ENCODE measurements around the gene C2orf92.

C2orf92 gene

GRCh38 chr2:97714084-97714949 lies 44.8 kb downstream of the C2orf92 start:
- DNase-seq (ENCODE audit: low spot score): no peak

- DNase-seq (ENCODE audit: low spot score): no peak
Observed at GRCh38 chr2:97714950-97715652, 45.6 kb downstream of the C2orf92 start.

GRCh38 chr2:97715951-97716694 lies 46.6 kb downstream of the C2orf92 start:
- no peak for DNase-seq (ENCODE audit: low spot score)

DNA sequence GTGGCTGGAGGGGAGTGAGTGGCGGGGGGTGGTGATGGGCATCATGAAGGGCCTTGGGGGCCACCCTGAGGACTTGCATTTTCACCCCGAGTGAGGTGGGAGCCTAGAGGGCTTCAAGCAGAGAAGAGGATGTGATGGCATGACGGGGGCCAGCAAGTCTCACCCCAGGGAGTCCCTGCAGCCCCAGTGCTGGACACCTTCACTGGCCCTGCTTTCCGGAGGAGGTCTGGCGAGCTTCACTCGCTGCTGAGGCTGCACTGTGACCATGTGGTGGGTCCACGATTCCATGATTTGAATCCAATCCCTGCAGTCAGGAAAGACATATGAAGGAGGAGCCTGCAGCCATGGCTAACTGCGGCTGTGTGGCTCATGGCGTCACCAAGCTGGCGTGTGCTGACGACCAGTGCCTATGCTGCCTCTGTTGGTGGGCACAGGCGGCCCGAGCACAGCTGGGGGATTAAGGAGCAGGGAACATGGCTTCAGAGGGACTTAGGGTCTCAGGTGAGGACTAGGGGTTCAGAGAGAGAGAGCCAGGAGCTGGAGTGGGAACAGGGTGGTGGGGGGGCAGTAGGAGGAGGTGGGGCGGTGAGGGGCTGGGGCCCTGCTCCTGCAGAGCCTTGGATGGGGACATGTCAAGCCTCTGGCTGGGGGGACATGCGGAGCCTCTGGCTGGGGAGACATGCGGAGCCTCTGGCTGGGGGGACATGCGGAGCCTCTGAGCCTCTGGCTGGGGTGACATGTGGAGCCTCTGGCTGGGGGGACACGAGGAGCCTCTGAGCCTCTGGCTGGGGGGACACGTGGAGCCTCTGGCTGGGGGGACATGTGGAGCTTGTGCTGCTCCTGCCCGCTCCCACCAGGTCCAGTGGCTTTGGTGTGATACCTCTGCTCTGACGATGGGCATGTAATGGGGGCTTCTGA lies 47.4 kb downstream of the C2orf92 start:
- DNase-seq (ENCODE audit: low spot score): no peak

DNA sequence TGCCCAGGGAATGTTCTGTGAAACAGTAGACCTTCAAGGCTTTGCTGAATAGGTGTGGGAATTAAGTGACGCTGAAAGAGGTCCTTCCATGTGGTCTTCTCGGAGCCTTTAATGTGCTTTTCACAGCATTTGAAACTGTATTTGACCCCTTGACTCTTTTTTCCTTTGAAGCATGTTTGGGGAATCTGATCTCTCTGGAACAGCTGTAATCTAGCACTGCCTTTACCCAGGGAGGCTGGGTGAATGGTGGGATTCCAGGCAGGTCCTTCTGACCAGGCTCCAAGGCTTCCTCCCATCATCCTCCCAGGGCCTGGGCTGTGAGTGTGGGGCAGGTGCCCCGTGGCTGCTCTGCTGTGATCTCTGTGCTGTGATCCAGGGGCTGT lies 48.1 kb downstream of the C2orf92 start:
- no peak for DNase-seq (ENCODE audit: low spot score)

- no peak for DNase-seq (ENCODE audit: low spot score)
Observed at GRCh38 chr2:97718051-97718882, 48.8 kb downstream of the C2orf92 start.

DNA sequence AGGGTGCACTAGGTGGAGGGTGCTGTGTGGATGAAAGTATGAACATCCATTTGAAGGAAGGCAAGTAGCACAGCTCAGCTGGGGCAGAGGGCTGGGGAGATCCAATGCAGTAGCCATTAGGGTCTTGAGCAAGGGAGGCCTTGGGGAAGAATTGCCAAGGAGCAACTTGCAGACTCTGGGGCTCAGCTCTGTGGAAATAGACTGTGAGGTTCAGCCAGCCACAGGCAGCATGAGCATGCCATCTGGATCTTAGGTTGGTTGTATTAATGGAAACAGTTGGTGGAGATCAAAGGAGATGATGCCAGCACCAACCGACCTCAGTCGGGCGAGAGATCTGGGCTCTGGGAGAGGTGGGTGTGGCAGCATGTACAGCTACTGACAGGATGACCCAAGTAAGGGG lies 49.4 kb downstream of the C2orf92 start:
- DNase-seq (ENCODE audit: low spot score): no peak

DNA sequence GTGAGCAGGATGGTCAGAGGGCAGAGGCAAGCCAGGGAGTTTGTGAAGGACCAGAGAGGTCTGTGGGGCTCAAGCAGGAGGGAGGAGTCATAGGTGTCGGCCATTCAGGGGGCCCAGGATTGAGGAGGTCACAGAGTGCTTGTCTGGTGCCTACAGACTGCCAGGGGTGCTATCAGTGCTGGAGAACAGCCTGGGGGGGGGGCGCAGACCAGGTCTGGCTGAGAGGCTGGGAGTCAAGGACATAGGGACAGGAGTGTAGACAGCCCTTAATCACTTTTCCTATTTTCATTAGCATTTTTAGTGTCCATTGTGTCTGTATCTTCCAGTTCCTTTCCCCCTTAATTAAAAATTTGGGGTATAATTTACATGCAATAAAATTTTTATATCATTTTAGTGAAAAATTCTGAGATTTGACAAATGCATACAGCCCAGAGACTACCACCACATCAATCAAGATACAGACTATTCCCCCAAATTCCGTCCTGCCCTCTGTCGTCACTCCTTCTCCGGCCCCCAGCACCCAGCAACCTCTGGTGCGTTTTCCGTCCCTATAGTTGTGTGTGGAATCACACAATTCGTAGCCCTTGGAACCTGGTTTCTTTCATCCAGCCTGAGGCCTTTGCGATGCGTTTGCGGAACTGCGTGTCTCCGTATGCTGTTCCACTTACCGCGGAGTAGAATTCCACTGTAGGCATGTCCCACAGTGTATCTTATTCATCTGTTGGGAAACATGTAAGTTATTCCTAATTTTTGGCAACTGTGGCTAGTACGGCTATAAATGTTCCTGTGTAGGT lies 50.0 kb downstream of the C2orf92 start:
- no peak for DNase-seq (ENCODE audit: low spot score)

- DNase-seq (ENCODE audit: low spot score): no peak
Observed at GRCh38 chr2:97720746-97721145, 51.2 kb downstream of the C2orf92 start.

DNA sequence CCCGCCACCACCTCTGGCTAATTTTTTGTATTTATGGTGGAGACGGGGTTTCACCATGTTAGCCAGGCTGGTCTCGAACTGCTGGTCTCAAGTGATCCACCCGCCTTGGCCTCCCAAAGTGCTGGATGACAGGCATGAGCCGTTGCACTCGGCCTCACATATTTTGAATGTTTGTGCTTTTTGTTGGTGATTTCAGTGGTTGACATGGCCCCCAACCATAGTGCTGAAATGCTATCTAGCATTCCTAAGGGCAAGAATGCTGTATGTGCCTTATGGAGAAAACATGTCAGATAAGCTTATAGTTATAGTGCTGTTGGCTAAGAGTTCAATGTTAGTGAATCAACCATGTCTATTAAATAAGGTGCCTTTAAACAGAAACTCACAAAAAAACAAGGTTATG lies 52.7 kb downstream of the C2orf92 start:
- DNase-seq (ENCODE audit: low spot score): no peak

GRCh38 chr2:97723156-97724072 lies 53.9 kb downstream of the C2orf92 start:
- no peak for DNase-seq (ENCODE audit: low spot score)

GRCh38 chr2:97724073-97724410 lies 54.5 kb downstream of the C2orf92 start:
- no peak for DNase-seq (ENCODE audit: low spot score)

DNA sequence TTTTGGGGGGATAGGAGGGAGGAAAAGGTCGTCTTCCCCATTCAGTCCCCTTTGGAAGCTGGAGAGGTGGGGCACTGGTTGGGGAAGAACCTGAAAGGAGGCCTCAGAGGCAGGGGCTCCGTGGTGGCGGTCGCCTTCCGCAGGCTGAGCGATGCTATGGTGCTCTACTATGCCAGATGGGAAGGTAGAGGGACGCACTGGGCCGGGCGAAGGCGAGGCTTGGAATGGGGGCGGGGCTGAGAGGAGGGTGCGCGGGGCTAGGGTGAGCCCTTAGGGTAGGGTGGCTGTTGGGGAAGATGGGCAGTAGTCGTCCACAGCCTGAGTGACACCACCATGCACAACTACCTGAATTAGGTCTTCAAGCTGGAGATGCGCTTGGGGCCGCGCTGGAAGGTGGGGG lies 55.0 kb downstream of the C2orf92 start:
- DNase-seq (ENCODE audit: low spot score): no peak

- DNase-seq (ENCODE audit: low spot score): no peak
Observed at GRCh38 chr2:97724946-97725688, 55.6 kb downstream of the C2orf92 start.

DNA sequence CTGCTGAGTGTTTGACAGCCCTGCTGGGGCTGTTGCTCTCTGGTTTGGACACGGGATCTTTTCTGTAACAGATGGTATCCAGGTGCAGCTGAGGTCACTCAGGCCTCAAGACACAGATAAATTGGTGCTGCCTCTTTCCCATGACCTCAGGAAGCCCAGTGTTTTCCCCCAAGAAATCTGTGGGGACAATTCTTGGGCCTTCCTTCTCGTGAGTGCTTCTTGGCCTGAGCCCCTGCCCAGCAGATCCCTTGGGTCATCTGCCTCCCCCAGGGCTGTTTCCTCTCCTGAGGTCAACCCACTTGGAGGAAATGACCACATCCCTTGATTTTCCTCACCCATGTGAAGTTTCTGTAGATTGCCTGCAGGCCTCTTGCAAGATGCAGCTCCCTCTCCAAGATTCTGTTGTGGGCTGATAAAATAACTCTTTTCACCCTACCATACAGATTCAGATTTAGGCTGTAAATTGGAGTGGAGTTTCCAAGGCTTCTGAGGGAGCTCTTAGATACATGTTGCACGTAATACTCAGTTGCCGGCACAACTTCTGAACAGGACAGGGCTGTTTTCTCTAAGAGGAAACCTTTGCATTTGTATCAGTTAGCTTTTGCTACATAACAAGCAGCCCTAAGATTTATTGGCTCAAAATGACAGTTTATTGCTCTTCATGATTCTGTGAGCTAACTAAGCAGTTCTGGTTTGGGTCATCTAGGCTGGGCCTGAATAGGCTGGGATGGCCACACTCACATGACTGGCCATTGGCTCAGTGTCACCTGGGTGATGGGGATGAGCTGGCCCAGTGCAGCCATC lies 57.0 kb downstream of the C2orf92 start:
- DNase-seq (ENCODE audit: low spot score): peak; percentile 21

GRCh38 chr2:97727296-97727695 lies 57.8 kb downstream of the C2orf92 start:
- DNase-seq (ENCODE audit: low spot score): no peak

DNA sequence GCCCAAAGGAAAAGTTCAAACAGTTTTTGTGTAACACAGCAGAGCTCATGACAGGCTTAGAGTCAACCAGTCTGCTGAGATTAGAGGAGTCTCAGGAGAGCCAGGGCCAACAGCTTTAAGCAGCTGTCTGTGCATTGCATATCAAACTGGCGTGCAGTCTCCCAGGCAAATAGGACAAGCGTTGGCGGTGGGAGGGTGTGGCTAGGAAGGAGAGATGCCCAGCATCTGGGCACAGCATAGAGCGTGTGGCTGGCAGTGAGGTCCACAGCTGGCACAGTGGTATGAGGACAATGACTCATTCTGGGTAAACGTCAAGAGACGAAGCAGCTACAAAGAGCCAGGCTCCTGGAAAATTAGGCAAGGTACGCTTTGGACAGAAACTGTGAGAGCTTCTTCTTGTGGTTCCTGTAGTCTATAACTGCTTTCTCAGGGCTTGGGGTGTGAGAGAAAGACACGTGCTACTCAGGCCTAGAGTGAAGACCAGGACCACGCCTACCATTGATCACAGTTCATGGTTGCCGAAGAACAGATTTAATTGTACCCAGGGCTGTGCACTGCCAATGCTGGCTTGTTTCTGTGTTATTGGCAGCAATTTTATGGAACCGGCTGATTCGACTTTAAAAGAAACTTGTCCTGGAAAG lies 58.7 kb downstream of the C2orf92 start:
- no peak for DNase-seq (ENCODE audit: low spot score)

Data from kidney capillary endothelial cell (primary cell).